HPDE6-E6E7 (cell line): ENCODE measurements around the gene LGALS8.

Experiments
- DNase-seq: peaks from one replicate; pipeline ENCODE4 v3.0.0; 2011; ENCODE audit warnings: missing footprints; ENCODE audit errors: extremely low spot score

LGALS8 gene

GRCh38 chr1:236509203-236509602, 14.6 kb upstream of the LGALS8 start:
- no peak for DNase-seq

GRCh38 chr1:236509647-236510401, 14.0 kb upstream of the LGALS8 start:
- no peak for DNase-seq

- DNase-seq = no peak
These were observed 11.9 kb upstream of the LGALS8 start for GRCh38 chr1:236511735-236512418.

GRCh38 chr1:236514703-236515442, 8.9 kb upstream of the LGALS8 start:
- no peak for DNase-seq

- DNase-seq = no peak
These were observed 8.3 kb upstream of the LGALS8 start for GRCh38 chr1:236515443-236515958.

- DNase-seq = peak; percentile 36
These were observed 6.7 kb upstream of the LGALS8 start for GRCh38 chr1:236516929-236517704.

- DNase-seq = no peak
These were observed 5.5 kb upstream of the LGALS8 start for GRCh38 chr1:236518322-236518721.

- DNase-seq = no peak
These were observed 3.3 kb upstream of the LGALS8 start for GRCh38 chr1:236520445-236521005.

- DNase-seq = peak; percentile 49
These were observed 662 bp upstream of the LGALS8 start for GRCh38 chr1:236522937-236523703.

- peak; percentile 70 for DNase-seq
These were observed 536 bp downstream of the LGALS8 start for GRCh38 chr1:236524142-236524894.

GRCh38 chr1:236524895-236525184, 1.1 kb downstream of the LGALS8 start:
- no peak for DNase-seq

GRCh38 chr1:236526079-236526478, 2.3 kb downstream of the LGALS8 start:
- DNase-seq = no peak

GRCh38 chr1:236530286-236530685, 6.5 kb downstream of the LGALS8 start:
- no peak for DNase-seq

GRCh38 chr1:236530959-236531358, 7.2 kb downstream of the LGALS8 start:
- no peak for DNase-seq

- no peak for DNase-seq
These were observed 9.1 kb downstream of the LGALS8 start for GRCh38 chr1:236532850-236533249.

- DNase-seq = peak; percentile 39
These were observed 10.4 kb downstream of the LGALS8 start for GRCh38 chr1:236534151-236534651.

- DNase-seq = no peak
These were observed 11.4 kb downstream of the LGALS8 start for GRCh38 chr1:236535190-236535589.

- DNase-seq = no peak
These were observed 11.9 kb downstream of the LGALS8 start for GRCh38 chr1:236535662-236536161.

- DNase-seq = no peak
These were observed 12.8 kb downstream of the LGALS8 start for GRCh38 chr1:236536540-236536939.
